Epithelial cell of proximal tubule (primary cell): ENCODE results near the gene KIFAP3. TPM values are rescaled to one million over a fixed set of nuclear protein-coding genes. Genes with fewer than 3 reads are reported as not detected.

Source experiments
- DNase-seq: peaks from one replicate; pipeline ENCODE4 v3.0.0-alpha.2; 2011; ENCODE audit warnings: low read depth
- H3K4me3 ChIP-seq: 2 replicates; pipeline ENCODE4 v1.5.1; 2011; ENCODE audit warnings: low read depth, mild to moderate bottlenecking, low read length
- CTCF ChIP-seq: conservative IDR thresholded peaks from 2 replicates; pipeline ENCODE4 v1.5.1; 2012; ENCODE audit warnings: low read depth, mild to moderate bottlenecking, low read length
- total RNA-seq: library from RNA; depleted of rRNA; stranded (reverse); fragments of >200 nt; gene quantifications from 2 replicates; pipeline ENCODE4 v1.2.3, GENCODE V29; 2015

The KIFAP3 gene
- total RNA-seq, 1 donor from 2014 or later: 15.7 TPM

GRCh38 chr1:169894424-169895145 lies 179.9 kb downstream of the KIFAP3 start:
- H3K4me3 ChIP-seq: peak overlapping the region; percentile 91
- TF ChIP-seq CTCF: no peak
- no peak for DNase-seq

- DNase-seq: peak; percentile 97
- TF ChIP-seq CTCF: no peak
- H3K4me3 ChIP-seq: peak within 1 kb of the TSS; percentile 91
Observed at GRCh38 chr1:169893645-169894423, 180.7 kb downstream of the KIFAP3 start, which contains the start of gene SCYL3. Gene SCYL3 (minus strand): TSS chr1:169893896. CDS start chr1:169888840, 5,056 bp downstream.

- no peak for TF ChIP-seq CTCF
- peak overlapping the region; percentile 91 for H3K4me3 ChIP-seq
- no peak for DNase-seq
Observed at GRCh38 chr1:169892927-169893644, 181.4 kb downstream of the KIFAP3 start.

GRCh38 chr1:169892176-169892926 lies 182.1 kb downstream of the KIFAP3 start:
- H3K4me3 ChIP-seq: peak overlapping the region; percentile 91
- no peak for DNase-seq
- TF ChIP-seq CTCF: no peak

- no peak for DNase-seq
- no peak for TF ChIP-seq CTCF
- H3K4me3 ChIP-seq: no peak overlapping the region
Observed at GRCh38 chr1:169891539-169891885, 183.0 kb downstream of the KIFAP3 start.

GRCh38 chr1:169890761-169891538 lies 183.5 kb downstream of the KIFAP3 start:
- no peak overlapping the region for H3K4me3 ChIP-seq
- DNase-seq: no peak
- no peak for TF ChIP-seq CTCF
